GM12878 (cell line): ENCODE measurements around the gene NXPH2. TPM values are rescaled to one million over a fixed set of nuclear protein-coding genes. Genes with fewer than 3 reads are reported as not detected.

ENCODE experiments used
- ATAC-seq: fragments of 200-7000 bp; cut with Tn5 transposase; 3 replicates; pipeline ENCODE4 v1.9.1; 2020; ENCODE audit warnings: mild to moderate bottlenecking, moderate library complexity
- BruUV-seq: library from RNA; stranded (reverse); fragments of 400-500 nt; replicated peaks from 2 replicates; lab custom pipeline; 2021; lab: Mats Ljungman, UMichigan
- CTCF ChIA-PET: fragments of 300-600 bp; sonication (Branson Sonifier 250); formaldehyde crosslinking; extraction: SDS; loops from one replicate; lab custom pipeline; 2021; ENCODE audit warnings: inconsistent platforms; lab: Yijun Ruan, JAX
- POLR2A ChIA-PET: fragments of 350-600 bp; formaldehyde crosslinking; extraction: SDS; loops from one replicate; lab custom pipeline; 2021; ENCODE audit warnings: inconsistent platforms; lab: Charles Lee
- RAD21 ChIA-PET: fragments of 300-600 bp; sonication (Branson Sonifier 250); formaldehyde crosslinking; loops from one replicate; lab custom pipeline; 2023; ENCODE audit warnings: antibody characterized with exemption; ENCODE audit not compliant: unreplicated experiment; lab: Charles Lee
- SMC1A ChIA-PET: fragments of 300-600 bp; sonication (Branson Sonifier 250); formaldehyde crosslinking; loops from one replicate; lab custom pipeline; 2023; ENCODE audit not compliant: unreplicated experiment, uncharacterized antibody; lab: Charles Lee
- DNase-seq: peaks from one replicate; pipeline ENCODE4 v3.0.0-alpha.2; 2011; ENCODE audit warnings: low read depth, low spot score
- FAIRE-seq: peaks from 3 replicates; lab custom pipeline; 2011; peaks lifted over from hg19 to GRCh38; lab: Jason Lieb, UNC
- H2AFZ ChIP-seq: 2 replicates; pipeline ENCODE4 v1.6.0; 2011; ENCODE audit warnings: low read depth, low read length, control low read depth; ENCODE audit not compliant: control insufficient read depth
- H3K27ac ChIP-seq: 2 replicates; pipeline ENCODE4 v1.5.1; 2011; ENCODE audit warnings: control low read depth; ENCODE audit not compliant: control insufficient read depth, insufficient read depth
- H3K27me3 ChIP-seq, 2 experiments: replicated peaks in 1 of 2; 2 replicates each; pipeline versions ENCODE4 v1.6.0 to v1.6.1; 2011; ENCODE audit warnings: low read length in 1 of 2; ENCODE audit not compliant: control insufficient read depth in 2 of 2, insufficient read depth in 2 of 2
- H3K36me3 ChIP-seq, 2 experiments: 2 replicates each; pipeline ENCODE4 v1.5.1; 2011; ENCODE audit warnings: low read length in 1 of 2; ENCODE audit not compliant: control insufficient read depth in 2 of 2, insufficient read depth in 2 of 2
- H3K4me1 ChIP-seq: 2 replicates; pipeline ENCODE4 v1.6.1; 2011; ENCODE audit warnings: mild to moderate bottlenecking, low read length, moderate library complexity, mixed read lengths; ENCODE audit not compliant: control insufficient read depth, insufficient read depth
- H3K4me2 ChIP-seq: 2 replicates; pipeline ENCODE4 v1.6.0; 2011; ENCODE audit warnings: control low read depth; ENCODE audit not compliant: control insufficient read depth, insufficient read depth
- H3K4me3 ChIP-seq: fragments of 200-600 bp; sonication (generic); 2 replicates; pipeline ENCODE4 v1.5.1; 2016
- H3K79me2 ChIP-seq: 2 replicates; pipeline ENCODE4 v1.6.0; 2011; ENCODE audit warnings: low read length; ENCODE audit not compliant: control insufficient read depth, insufficient read depth
- H3K9ac ChIP-seq: 2 replicates; pipeline ENCODE4 v1.8.0; 2011; ENCODE audit warnings: low read length, control low read depth, mixed read lengths; ENCODE audit not compliant: control insufficient read depth, insufficient read depth
- H3K9me3 ChIP-seq: replicated peaks from 3 replicates; pipeline ENCODE4 v1.5.1; 2011; ENCODE audit warnings: mild to moderate bottlenecking, low read length; ENCODE audit not compliant: control insufficient read depth, insufficient read depth
- H4K20me1 ChIP-seq: 2 replicates; pipeline ENCODE4 v1.6.0; 2011; ENCODE audit not compliant: control insufficient read depth, insufficient read depth
- CTCF ChIP-seq, 3 experiments: IDR thresholded peaks in 2 of 3; conservative IDR thresholded peaks in 1 of 3; 2 replicates each; pipeline ENCODE4 v1.5.1; 2011; ENCODE audit warnings: low read depth in 3 of 3, low read length in 3 of 3, mild to moderate bottlenecking in 3 of 3, control low read depth in 2 of 3, moderate library complexity in 2 of 3, inconsistent platforms in 1 of 3, mixed read lengths in 1 of 3; ENCODE audit not compliant: control insufficient read depth in 2 of 3, insufficient read depth in 1 of 3; ENCODE audit errors: extremely low read depth in 1 of 3
- GATAD2B ChIP-seq: fragments of 450-650 bp; conservative IDR thresholded peaks from 2 replicates; pipeline ENCODE4 v1.6.1; 2017; ENCODE audit warnings: low read depth, mild to moderate bottlenecking, moderate library complexity
- RAD21 ChIP-seq: IDR thresholded peaks from 2 replicates; pipeline ENCODE4 v1.6.1; 2011; ENCODE audit warnings: mild to moderate bottlenecking, low read depth, low read length, moderate library complexity; ENCODE audit not compliant: insufficient read depth
- RBBP5 ChIP-seq: fragments of 200-600 bp; sonication (generic); conservative IDR thresholded peaks from 2 replicates; pipeline ENCODE4 v1.6.1; 2016
- RELA ChIP-seq: fragments of 450-650 bp; IDR thresholded peaks from 2 replicates; pipeline ENCODE4 v1.8.0; 2014; ENCODE audit warnings: borderline replicate concordance; ENCODE audit not compliant: partially characterized antibody
- SIN3A ChIP-seq: IDR thresholded peaks from 2 replicates; pipeline ENCODE4 v1.6.1; 2012; ENCODE audit warnings: low read depth, low read length, improper control_type of control experiment
- SMC3 ChIP-seq: IDR thresholded peaks from 2 replicates; pipeline ENCODE4 v1.6.1; 2011; ENCODE audit warnings: low read length, improper control_type of control experiment, borderline replicate concordance
- ZBED1 ChIP-seq: IDR thresholded peaks from 2 replicates; pipeline ENCODE4 v1.6.1; 2016; ENCODE audit warnings: borderline replicate concordance
- WGBS: methylation state at CpG from one replicate; pipeline ENCODE4 v1.1.6; 2016; ENCODE audit warnings: low lambda C conversion rate; ENCODE audit not compliant: insufficient replicate concordance, insufficient coverage; ENCODE audit errors: missing lambda C conversion rate; 5-methylcytosine and 5-hydroxymethylcytosine counted together
- in situ Hi-C: fragments of 300-500 bp; cut with MboI; formaldehyde crosslinking; loops from 9 replicates; pipeline ENCODE4 v1.14.3; 2018; ENCODE audit warnings: mixed read lengths
- intact Hi-C: fragments of 100-400 bp; cut with micrococcal nuclease; formaldehyde crosslinking; loops from one replicate; pipeline ENCODE4 v1.14.2; 2022; ENCODE audit not compliant: unreplicated experiment
- polyA plus RNA-seq, 11 experiments: library from polyadenylated mRNA; depleted of rRNA in 4 of 11; unstranded in 6 of 11; stranded (reverse) in 5 of 11; fragments of >200 nt; fragmentation: Nextera tagmentation in 4 of 11; fragmentation: Illumina TruSeq in 1 of 11; extraction: Ambion mirVana in 4 of 11; extraction: Trizol in 1 of 11; gene quantifications; 1 replicate in 1 of 11; 2 replicates in 10 of 11; pipeline versions ENCODE4 v1.2.1 to v1.2.3, GENCODE V29; 2011 to 2016; ENCODE audit warnings: inconsistent platforms in 2 of 11, missing spikeins in 2 of 11, low read depth in 1 of 11
- total RNA-seq, 4 experiments: library from RNA; depleted of rRNA in 3 of 4; stranded (reverse); fragments of >200 nt in 3 of 4; fragmentation: Illumina TruSeq in 1 of 4; extraction: Trizol in 1 of 4; gene quantifications; 2 replicates each; pipeline versions ENCODE4 v1.2.1 to v1.2.3, GENCODE V29; 2013 to 2021

Gene NXPH2
- total and polyA plus RNA-seq, 10 of the 15 experiments (the other 5 are each of a cell fraction or from before 2014, with no cell fraction given): not detected

- TF ChIP-seq RELA (no peak), RBBP5 (no peak), ZBED1 (no peak)
Measured at GRCh38 chr2:138794724-138795123, 14.5 kb upstream of the NXPH2 start (continued).

GRCh38 chr2:138787053-138787666 is 7.0 kb upstream of the NXPH2 start:
- no peak for DNase-seq
- H3K27ac ChIP-seq: no peak overlapping the region
- BruUV-seq: no TSS peak
- ChIA-PET RAD21 (interaction anchor here (0.8 to 2.8 kb wide), 14 partner anchors 39 to 923 kb away, joined by 3 to 33 read pairs (median 4); no protein-coding TSS in a partner anchor), POLR2A (no interaction called here), SMC1A (interaction anchor here (0.9 to 2.9 kb wide), 16 partner anchors 8 to 922 kb away, joined by 3 to 30 read pairs (median 5); no protein-coding TSS in a partner anchor), CTCF (interaction anchor here (0.5 to 4.3 kb wide), 30 partner anchors 11 to 925 kb away, joined by 3 to 64 read pairs (median 5); partner anchors contain the start of gene HNMT)
- WGBS: 0% methylated on average over 2 of the region's 2 CpGs
- no peaks in the 10 kb centered on the region for H3K79me2 ChIP-seq
- no peak overlapping the region for H3K4me3 ChIP-seq
- no peaks in the 10 kb centered on the region for H3K9me3 ChIP-seq
- H3K4me2 ChIP-seq: no peak overlapping the region
- FAIRE-seq: peak; percentile 64
- H4K20me1 ChIP-seq: no peaks in the 10 kb centered on the region
- TF ChIP-seq CTCF (IDR thresholded peaks at IDR 0.05 in 2 of 3, conservative IDR thresholded peaks at IDR 0.05 in 1 of 3; ENCODE audit: control insufficient read depth in 2 of 3, extremely low read depth in 1 of 3, insufficient read depth in 1 of 3, low read depth in 3 of 3, low read length in 3 of 3) (peak; percentile 51 to 62 (median 56); a peak in 5 of 6 replicates), RAD21 (peak; percentile 78), SMC3 (peak; percentile 76; the same call in 1 of the 2 replicates), GATAD2B (no peak), SIN3A (no peak)
- no peak overlapping the region for H3K9ac ChIP-seq
- no peak overlapping the region for H2AFZ ChIP-seq
- no peaks in the 10 kb centered on the region for H3K36me3 ChIP-seq
- intact Hi-C loops: loop anchor here (1.0 to 10.0 kb wide), 7 partner anchors 300 to 921 kb away; no protein-coding TSS in a partner anchor
- peak; percentile 54 for ATAC-seq
- in situ Hi-C loops: loop anchor here (25.0 kb wide), 1 partner anchor 900 kb away; no protein-coding TSS in a partner anchor
- no peaks in the 10 kb centered on the region for H3K27me3 ChIP-seq
- H3K4me1 ChIP-seq: no peaks in the 10 kb centered on the region
